DMS153 (cell line): Measurements from ENCODE around the gene FILIP1.
"Not testable (repeated sequence)": the region's sequence is repeated elsewhere in the genome, so short reads cannot be mapped to it uniquely, and the experiment has no call there.

Experiments
- DNase-seq: peaks from one replicate; lab custom pipeline; 2025; lab: John Stamatoyannopoulos, UW

Gene FILIP1

GRCh38 chr6:75421316-75422023, 72.1 kb downstream of the FILIP1 start:
- DNase-seq, result no peak

GRCh38 chr6:75419980-75420379, 73.6 kb downstream of the FILIP1 start:
- no peak for DNase-seq

GRCh38 chr6:75419416-75419815, 74.2 kb downstream of the FILIP1 start:
- no peak for DNase-seq

- DNase-seq, result peak; percentile 88
Observed at GRCh38 chr6:75418233-75418632, 75.4 kb downstream of the FILIP1 start.

- no peak for DNase-seq
Observed at GRCh38 chr6:75416443-75416842, 77.2 kb downstream of the FILIP1 start.

- no peak for DNase-seq
Observed at GRCh38 chr6:75415804-75416203, 77.8 kb downstream of the FILIP1 start.

GRCh38 chr6:75414445-75415021, 79.1 kb downstream of the FILIP1 start:
- DNase-seq, result no peak

- peak; percentile 85 for DNase-seq
Observed at GRCh38 chr6:75412969-75413662, 80.5 kb downstream of the FILIP1 start.

- not testable (repeated sequence) for DNase-seq
Observed at GRCh38 chr6:75410564-75410963, 83.0 kb downstream of the FILIP1 start.

- DNase-seq, result no peak
Observed at GRCh38 chr6:75409928-75410327, 83.7 kb downstream of the FILIP1 start.

GRCh38 chr6:75409286-75409685, 84.3 kb downstream of the FILIP1 start:
- no peak for DNase-seq

- DNase-seq, result no peak
Observed at GRCh38 chr6:75403563-75404080, 90.0 kb downstream of the FILIP1 start.

GRCh38 chr6:75402296-75402695, 91.3 kb downstream of the FILIP1 start:
- no peak for DNase-seq

GRCh38 chr6:75397656-75398465, 95.7 kb downstream of the FILIP1 start:
- DNase-seq, result peak; percentile 50

GRCh38 chr6:75397171-75397570, 96.4 kb downstream of the FILIP1 start:
- DNase-seq, result no peak

- no peak for DNase-seq
Observed at GRCh38 chr6:75396005-75396800, 97.4 kb downstream of the FILIP1 start.

- no peak for DNase-seq
Observed at GRCh38 chr6:75393806-75394205, 99.8 kb downstream of the FILIP1 start.

- DNase-seq, result no peak
Observed at GRCh38 chr6:75391276-75391675, 102.3 kb downstream of the FILIP1 start.

- DNase-seq, result no peak
Observed at GRCh38 chr6:75386050-75386770, 107.4 kb downstream of the FILIP1 start.

- DNase-seq, result no peak
Observed at GRCh38 chr6:75384116-75384515, 109.5 kb downstream of the FILIP1 start.

GRCh38 chr6:75382634-75382900, 111.0 kb downstream of the FILIP1 start:
- no peak for DNase-seq
